ENCODE measurements around the gene CTRB1. TPM values are rescaled to one million over a fixed set of nuclear protein-coding genes. Genes with fewer than 3 reads are reported as not detected.

The CTRB1 gene
- total RNA-seq, 1 experiment from 2014 or later = not detected

- H3K9me3 Mint-ChIP-seq = no peaks in the 10 kb centered on the region
- no peaks in the 10 kb centered on the region for H4K20me1 ChIP-seq (ENCODE audit: control insufficient read depth, insufficient read depth, insufficient read length)
These were observed 25.0 kb downstream of the CTRB1 start for GRCh38 chr16:75243667-75244224.

More at GRCh38 chr16:75243667-75244224, 25.0 kb downstream of the CTRB1 start:
- peak overlapping the region; percentile 70 for H4K91ac ChIP-seq (ENCODE audit: insufficient read length, low read depth, low read length)
- Mint-ChIP-seq H3K27ac (peak overlapping the region; percentile 82 to 99 (median 90); a peak in 5 of 7 replicates), H3K27me3 (ENCODE audit: low read depth) (no peaks in the 10 kb centered on the region; the same call in 1 of the 2 replicates), H3K4me3 (peak overlapping the region in 1 of 2 experiments; percentile 21; a peak in 1 of 5 replicates), H3K4me1 (peaks cover 44 to 52% of the 10 kb centered on the region in 2 experiments), H3K36me3 (ENCODE audit: insufficient read depth in 1 of 3, low read depth in 3 of 3) (peaks cover 31 to 43% (median 38%) of the 10 kb centered on the region in 3 experiments; a peak in 6 of 7 replicates)
- H2AK5ac ChIP-seq (ENCODE audit: insufficient read length, low read length) = no peak overlapping the region
- no peak for TF ChIP-seq CTCF (conservative IDR thresholded peaks at IDR 0.05)
- H2BK5ac ChIP-seq (ENCODE audit: insufficient read length, low read length) = no peak overlapping the region
- peaks cover 2% of the 10 kb centered on the region; the same call in 1 of the 2 replicates for H3K4me1 ChIP-seq (ENCODE audit: insufficient read depth, low read length)
- no peak overlapping the region for H3T11ph ChIP-seq (ENCODE audit: low read length)
- H4K8ac ChIP-seq (replicated peaks; ENCODE audit: insufficient read length, low read depth, low read length) = no peak overlapping the region
- H3K9me3 ChIP-seq (ENCODE audit: control insufficient read depth, low read depth, low read length) = no peaks in the 10 kb centered on the region
- no peak overlapping the region for H3K4me2 ChIP-seq (ENCODE audit: insufficient read depth, insufficient read length, low read length)
- no peak for DNase-seq
- H3K27me3 ChIP-seq (ENCODE audit: insufficient read depth, low read length) = no peaks in the 10 kb centered on the region
- WGBS (ENCODE audit: extremely low coverage, insufficient read length, low lambda C conversion rate) = no CpG with 5 or more reads among the region's 20 CpGs
- no peak overlapping the region for H2BK12ac ChIP-seq (ENCODE audit: insufficient read length, low read depth, low read length)
- no peak overlapping the region for H2AFZ ChIP-seq (ENCODE audit: low read length)
- peaks cover 39% of the 10 kb centered on the region; the same call in 1 of the 2 replicates for H3K79me2 ChIP-seq (ENCODE audit: insufficient read depth, low read length)
- H2BK120ac ChIP-seq (ENCODE audit: low read depth, low read length, poor library complexity, severe bottlenecking) = no peak overlapping the region
- H3K23ac ChIP-seq (ENCODE audit: insufficient read length, low read depth, low read length) = no peak overlapping the region
- H3K79me1 ChIP-seq (ENCODE audit: insufficient read depth, low read depth, low read length, poor library complexity, severe bottlenecking) = peaks cover 9% of the 10 kb centered on the region
- no peak overlapping the region; the same call in none of the 2 replicates for H3K14ac ChIP-seq (ENCODE audit: insufficient read depth, low read length)
- no peak overlapping the region for H2BK20ac ChIP-seq (ENCODE audit: low read depth, low read length, poor library complexity, severe bottlenecking)
- no peaks in the 10 kb centered on the region for H3K23me2 ChIP-seq (ENCODE audit: insufficient read length, low read depth, low read length, poor library complexity, severe bottlenecking)
- no peak overlapping the region for H3K18ac ChIP-seq (ENCODE audit: insufficient read length, low read depth, low read length)
- no peak overlapping the region for H3K56ac ChIP-seq (ENCODE audit: insufficient read length, low read depth, low read length)
- no peak overlapping the region for H4K5ac ChIP-seq (ENCODE audit: insufficient read length, low read depth, low read length)
- H3K9ac ChIP-seq (ENCODE audit: extremely low read depth, insufficient read length, low read length) = no peak overlapping the region
- H3K27ac ChIP-seq (ENCODE audit: insufficient read length, low read depth, low read length) = no peak overlapping the region
- no peak overlapping the region for H2BK15ac ChIP-seq (ENCODE audit: low read depth, low read length)
- H3K4ac ChIP-seq (ENCODE audit: low read depth, low read length) = no peak overlapping the region

Data from H9 (cell line).